Measurements from ENCODE around the gene APH1B.
"Not testable (repeated sequence)": the region's sequence is repeated elsewhere in the genome, so short reads cannot be mapped to it uniquely, and the experiment has no call there.

APH1B gene

DNA sequence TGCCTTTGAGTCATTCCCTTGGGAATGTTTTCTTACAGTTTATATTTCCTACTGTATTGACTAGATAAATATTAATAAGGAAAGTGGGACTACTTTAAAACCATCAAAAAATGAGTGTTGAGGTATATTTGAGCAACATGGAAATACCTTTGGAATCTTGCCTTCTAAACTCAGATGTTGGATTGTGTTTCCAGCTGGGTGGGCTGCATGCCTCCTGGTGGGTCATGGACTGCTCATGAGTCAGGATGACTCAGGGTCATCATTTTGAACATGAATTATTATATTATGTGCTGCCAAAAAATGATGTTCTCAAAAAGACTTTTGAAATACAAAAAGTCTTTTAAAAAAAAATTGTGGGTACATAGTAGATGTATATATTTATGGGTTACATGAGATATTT, 41.1 kb upstream of the APH1B start:
- no peaks in the 10 kb centered on the region for H3K27me3 ChIP-seq (ENCODE audit: low read depth, low read length)
- H3K9me3 ChIP-seq (ENCODE audit: insufficient read depth, low read length) = no peaks in the 10 kb centered on the region
- H3K27ac ChIP-seq (ENCODE audit: low read length) = no peak overlapping the region
- H3K36me3 ChIP-seq (replicated peaks; ENCODE audit: low read depth, low read length) = no peaks in the 10 kb centered on the region
- no peak overlapping the region for H3K4me2 ChIP-seq (ENCODE audit: low read length)
- H3K9ac ChIP-seq (ENCODE audit: low read length) = no peak overlapping the region
- 0 out of 2 replicates have a peak, but pooled peaks cover 3% of the 10 kb centered on the region for H3K79me2 ChIP-seq (ENCODE audit: low read length)
- no peak overlapping the region for H2AFZ ChIP-seq (ENCODE audit: low read depth, low read length)
- TF ChIP-seq, protein P1, sequence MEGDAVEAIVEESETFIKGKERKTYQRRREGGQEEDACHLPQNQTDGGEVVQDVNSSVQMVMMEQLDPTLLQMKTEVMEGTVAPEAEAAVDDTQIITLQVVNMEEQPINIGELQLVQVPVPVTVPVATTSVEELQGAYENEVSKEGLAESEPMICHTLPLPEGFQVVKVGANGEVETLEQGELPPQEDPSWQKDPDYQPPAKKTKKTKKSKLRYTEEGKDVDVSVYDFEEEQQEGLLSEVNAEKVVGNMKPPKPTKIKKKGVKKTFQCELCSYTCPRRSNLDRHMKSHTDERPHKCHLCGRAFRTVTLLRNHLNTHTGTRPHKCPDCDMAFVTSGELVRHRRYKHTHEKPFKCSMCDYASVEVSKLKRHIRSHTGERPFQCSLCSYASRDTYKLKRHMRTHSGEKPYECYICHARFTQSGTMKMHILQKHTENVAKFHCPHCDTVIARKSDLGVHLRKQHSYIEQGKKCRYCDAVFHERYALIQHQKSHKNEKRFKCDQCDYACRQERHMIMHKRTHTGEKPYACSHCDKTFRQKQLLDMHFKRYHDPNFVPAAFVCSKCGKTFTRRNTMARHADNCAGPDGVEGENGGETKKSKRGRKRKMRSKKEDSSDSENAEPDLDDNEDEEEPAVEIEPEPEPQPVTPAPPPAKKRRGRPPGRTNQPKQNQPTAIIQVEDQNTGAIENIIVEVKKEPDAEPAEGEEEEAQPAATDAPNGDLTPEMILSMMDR (IDR thresholded peaks at IDR 0.05; ENCODE audit: low read depth, low read length) = no peak
- no peak for TF ChIP-seq EZH2phosphoT487 (IDR thresholded peaks at IDR 0.05; ENCODE audit: low read depth)
- no peak overlapping the region for H3K4me3 ChIP-seq (ENCODE audit: low read length)
- peaks cover 9% of the 10 kb centered on the region for H3K4me1 ChIP-seq (ENCODE audit: low read length)
- H4K20me1 ChIP-seq (ENCODE audit: insufficient read depth, low read length) = no peaks in the 10 kb centered on the region; the same call in 1 of the 2 replicates

DNA sequence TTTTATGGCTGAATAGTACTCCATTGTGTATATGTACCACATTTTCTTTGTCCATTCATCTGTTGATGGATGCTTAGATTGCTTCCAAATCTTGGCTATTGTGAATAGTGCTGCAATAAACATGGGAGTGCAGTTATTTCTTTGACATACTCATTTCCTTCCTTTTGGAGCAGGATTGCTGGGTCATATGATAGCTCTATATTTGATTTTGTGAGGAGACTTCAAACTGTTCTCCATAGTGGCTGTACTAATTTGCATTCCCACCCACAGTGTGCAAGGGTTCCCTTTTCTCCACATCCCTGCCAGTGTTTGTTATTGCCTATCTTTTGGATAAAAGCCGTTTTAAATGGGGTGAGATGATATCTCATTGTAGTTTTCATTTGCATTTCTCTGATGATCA, 40.3 kb upstream of the APH1B start:
- not testable (repeated sequence) for H4K20me1 ChIP-seq (ENCODE audit: insufficient read depth, low read length); H3K27ac ChIP-seq (ENCODE audit: low read length); H3K9me3 ChIP-seq (ENCODE audit: insufficient read depth, low read length); H3K4me2 ChIP-seq (ENCODE audit: low read length); H3K36me3 ChIP-seq (replicated peaks; ENCODE audit: low read depth, low read length); H3K79me2 ChIP-seq (ENCODE audit: low read length); H3K4me3 ChIP-seq (ENCODE audit: low read length); H3K27me3 ChIP-seq (ENCODE audit: low read depth, low read length); H3K9ac ChIP-seq (ENCODE audit: low read length); H2AFZ ChIP-seq (ENCODE audit: low read depth, low read length); H3K4me1 ChIP-seq (ENCODE audit: low read length)

DNA sequence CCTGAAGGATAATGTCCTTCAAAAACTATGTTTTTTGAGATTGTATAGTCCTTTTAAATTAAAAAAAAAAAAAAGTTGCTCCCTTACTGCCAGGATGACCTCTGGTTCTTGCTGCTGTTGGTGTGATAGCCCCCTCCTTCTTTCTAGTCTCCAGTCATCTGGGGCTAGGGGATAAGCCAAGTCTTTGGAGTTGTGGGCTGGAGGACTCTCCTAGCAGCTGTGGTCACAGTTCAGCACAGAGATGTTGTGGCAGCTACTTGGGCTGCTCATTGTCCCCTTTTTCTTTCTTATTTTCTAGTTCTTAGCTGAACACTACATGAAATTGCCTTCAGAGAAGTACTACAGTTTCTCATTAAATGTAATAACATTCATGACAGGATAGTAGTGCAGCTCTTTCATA, 39.2 kb upstream of the APH1B start:
- H3K27ac ChIP-seq (ENCODE audit: low read length) = no peak overlapping the region
- no peak overlapping the region for H2AFZ ChIP-seq (ENCODE audit: low read depth, low read length)
- TF ChIP-seq, protein P1 (IDR thresholded peaks at IDR 0.05; ENCODE audit: low read depth, low read length) = no peak
- no peak for TF ChIP-seq EZH2phosphoT487 (IDR thresholded peaks at IDR 0.05; ENCODE audit: low read depth)
- H3K4me1 ChIP-seq (ENCODE audit: low read length) = peaks cover 8% of the 10 kb centered on the region
- H3K4me2 ChIP-seq (ENCODE audit: low read length) = no peak overlapping the region
- H3K36me3 ChIP-seq (replicated peaks; ENCODE audit: low read depth, low read length) = no peaks in the 10 kb centered on the region
- H3K4me3 ChIP-seq (ENCODE audit: low read length) = no peak overlapping the region
- H3K27me3 ChIP-seq (ENCODE audit: low read depth, low read length) = no peaks in the 10 kb centered on the region
- H3K79me2 ChIP-seq (ENCODE audit: low read length) = peaks cover 3% of the 10 kb centered on the region; the same call in 1 of the 2 replicates
- H3K9ac ChIP-seq (ENCODE audit: low read length) = no peak overlapping the region
- H3K9me3 ChIP-seq (ENCODE audit: insufficient read depth, low read length) = no peaks in the 10 kb centered on the region
- no peaks in the 10 kb centered on the region for H4K20me1 ChIP-seq (ENCODE audit: insufficient read depth, low read length)

DNA sequence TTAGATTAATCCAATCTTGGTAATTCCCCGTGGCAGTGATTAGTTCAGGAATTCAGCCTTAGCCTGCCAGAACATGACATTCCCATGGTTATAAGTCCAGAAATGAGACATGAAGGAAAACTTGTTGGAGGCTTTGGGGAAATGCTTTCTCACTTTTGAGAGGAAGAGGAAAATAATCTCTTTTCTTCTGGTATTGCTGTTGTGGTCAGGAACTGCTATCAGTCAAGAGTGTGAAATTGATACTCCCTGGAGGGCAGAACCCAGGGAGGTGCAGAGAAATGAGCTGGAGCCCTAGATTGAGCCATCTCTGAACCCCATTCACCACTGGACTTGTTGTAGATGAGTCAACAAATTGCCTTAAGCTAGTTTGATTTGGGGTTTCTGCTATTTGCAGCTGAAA, 38.6 kb upstream of the APH1B start:
- no peak overlapping the region for H3K9ac ChIP-seq (ENCODE audit: low read length)

More for the DNA sequence above, 38.6 kb upstream of the APH1B start:
- H3K27ac ChIP-seq (ENCODE audit: low read length) = no peak overlapping the region
- peaks cover 3% of the 10 kb centered on the region; the same call in 1 of the 2 replicates for H3K79me2 ChIP-seq (ENCODE audit: low read length)
- no peak overlapping the region for H2AFZ ChIP-seq (ENCODE audit: low read depth, low read length)
- no peaks in the 10 kb centered on the region for H3K9me3 ChIP-seq (ENCODE audit: insufficient read depth, low read length)
- H3K36me3 ChIP-seq (replicated peaks; ENCODE audit: low read depth, low read length) = no peaks in the 10 kb centered on the region
- H3K4me2 ChIP-seq (ENCODE audit: low read length) = no peak overlapping the region
- H3K4me3 ChIP-seq (ENCODE audit: low read length) = no peak overlapping the region
- H3K27me3 ChIP-seq (ENCODE audit: low read depth, low read length) = no peaks in the 10 kb centered on the region
- H4K20me1 ChIP-seq (ENCODE audit: insufficient read depth, low read length) = peaks cover 3% of the 10 kb centered on the region; the same call in 1 of the 2 replicates
- H3K4me1 ChIP-seq (ENCODE audit: low read length) = peaks cover 8% of the 10 kb centered on the region
- TF ChIP-seq, protein P1 (IDR thresholded peaks at IDR 0.05; ENCODE audit: low read depth, low read length) = no peak
- no peak for TF ChIP-seq EZH2phosphoT487 (IDR thresholded peaks at IDR 0.05; ENCODE audit: low read depth)

All from OCI-LY3 (cell line).